Spleen (tissue), 11 donors: ENCODE measurements around the gene MAPK1. TPM values are rescaled to one million over a fixed set of nuclear protein-coding genes. Genes with fewer than 3 reads are reported as not detected.
A peak's percentile ranks its signal among the peaks of the same experiment; 100 is the strongest.

Experiments used
- DNase-seq: peaks from one replicate; pipeline ENCODE4 v3.0.0-alpha.2; 2020
- H3K27ac ChIP-seq, 8 donors: fragments of 200-600 bp; sonication (generic) in 7 of 8; 1 replicate in 4 of 8; 2 replicates in 4 of 8; pipeline versions ENCODE4 v1.5.0 to v1.8.0; 2016 to 2021; ENCODE audit warnings: inconsistent platforms in 4 of 8, mild to moderate bottlenecking in 4 of 8, moderate library complexity in 1 of 8
- H3K27me3 ChIP-seq, 7 donors: fragments of 200-600 bp; sonication (generic) in 6 of 7; replicated peaks in 1 of 7; 1 replicate in 4 of 7; 2 replicates in 3 of 7; pipeline versions ENCODE4 v1.5.0 to v1.8.0; 2016 to 2021; ENCODE audit warnings: inconsistent platforms in 3 of 7, mild to moderate bottlenecking in 1 of 7
- H3K36me3 ChIP-seq, 6 donors: fragments of 200-600 bp; sonication (generic) in 5 of 6; 1 replicate in 4 of 6; 2 replicates in 2 of 6; pipeline versions ENCODE4 v1.5.0 to v1.8.0; 2016 to 2021; ENCODE audit warnings: inconsistent platforms in 2 of 6
- H3K4me1 ChIP-seq, 6 donors: fragments of 200-600 bp; sonication (generic) in 5 of 6; 1 replicate in 3 of 6; 2 replicates in 3 of 6; pipeline versions ENCODE4 v1.5.0 to v1.8.0; 2016 to 2021; ENCODE audit warnings: inconsistent platforms in 3 of 6
- H3K4me3 ChIP-seq, 8 donors: fragments of 200-600 bp; sonication (generic) in 7 of 8; 1 replicate in 4 of 8; 2 replicates in 4 of 8; pipeline versions ENCODE4 v1.5.0 to v1.8.0; 2016 to 2021; ENCODE audit warnings: inconsistent platforms in 4 of 8, mild to moderate bottlenecking in 4 of 8, moderate library complexity in 2 of 8
- H3K9me3 ChIP-seq, 8 donors: fragments of 200-600 bp; sonication (generic) in 7 of 8; 1 replicate in 4 of 8; 2 replicates in 4 of 8; pipeline versions ENCODE4 v1.5.0 to v1.8.0; 2016 to 2021; ENCODE audit warnings: inconsistent platforms in 4 of 8
- CTCF ChIP-seq, 11 experiments: fragments of 200-600 bp in 7 of 11; fragments of 450-650 bp in 4 of 11; sonication (generic) in 4 of 11; IDR thresholded peaks in 8 of 11; conservative IDR thresholded peaks in 3 of 11; 1 replicate in 7 of 11; 2 replicates in 4 of 11; pipeline versions ENCODE4 v1.4.0 to v1.8.0; 2016 to 2021; ENCODE audit warnings: antibody characterized with exemption in 11 of 11, inconsistent platforms in 4 of 11, mild to moderate bottlenecking in 1 of 11
- POLR2A ChIP-seq, 3 donors: fragments of 450-650 bp; IDR thresholded peaks; one replicate each; pipeline ENCODE4 v1.5.1; 2017; ENCODE audit warnings: antibody characterized with exemption in 3 of 3, mild to moderate bottlenecking in 1 of 3
- POLR2AphosphoS5 ChIP-seq, 3 donors: sonication (generic); formaldehyde crosslinking; IDR thresholded peaks; one replicate each; pipeline ENCODE4 v1.5.1; 2017; ENCODE audit warnings: antibody characterized with exemption in 3 of 3
- WGBS, 5 donors: extraction: QIAGEN DNeasy Blood & Tissue Kit in 3 of 5; methylation state at CpG; one replicate each; pipeline versions ENCODE4 v1.1.5 to v1.1.7; 2013 to 2018; 5-methylcytosine and 5-hydroxymethylcytosine counted together
- intact Hi-C: fragments of 100-400 bp; cut with DNase I; formaldehyde crosslinking; loops from one replicate; pipeline ENCODE4 v1.15.0; 2023; ENCODE audit warnings: low total_unique reads
- polyA plus RNA-seq, 3 donors: library from polyadenylated mRNA; stranded (reverse); fragments of 200-250 nt; gene quantifications; one replicate each; pipeline ENCODE4 v1.2.1, GENCODE V29; 2013
- total RNA-seq, 7 donors: library from RNA; depleted of rRNA in 3 of 7; stranded (reverse); fragments of >200 nt in 3 of 7; fragmentation: NEBNext Ultra II Directional in 4 of 7; extraction: Animal tissue kit (Norgen Biotek cat#: 25700) in 4 of 7; gene quantifications; one replicate each; pipeline versions ENCODE4 v1.1.0 to v1.2.1, GENCODE V29; 2016 to 2021
- donor health status: healthy with polysubstance abuse.
- donor health status: DM: no; HTN: no; CAD: no; lungs with moderate emphysema.
- donor health status: DM: no; HTN: no; CAD: no.
- donor health status: Bipolar disorder and iron deficiency.
- donor health status: healthy.
- donor health status: DM: no; HTN: no; CAD: no.
- donor health status: DM: yes; HTN: yes; CAD: no.

The MAPK1 gene
- total and polyA plus RNA-seq, 10 donors = 11.6 to 165 (median 106) TPM

GRCh38 chr22:21862386-21863245 is 4.8 kb downstream of the MAPK1 start:
- TF ChIP-seq CTCF (IDR thresholded peaks at IDR 0.05 in 8 of 11, conservative IDR thresholded peaks at IDR 0.05 in 3 of 11) = no peak
- no peak for TF ChIP-seq POLR2A (IDR thresholded peaks at IDR 0.05)
- no peak for TF ChIP-seq POLR2AphosphoS5 (IDR thresholded peaks at IDR 0.05)
- peak overlapping the region in 7 of 8 donors; percentile 65 to 96 (median 82) for H3K27ac ChIP-seq
- H3K4me3 ChIP-seq = peak overlapping the region in 1 of 8 donors; percentile 46
- intact Hi-C loops = loop anchor here (10.0 kb wide), 1 partner anchor 48 kb away; no protein-coding TSS in a partner anchor
- no peak for DNase-seq
- H3K4me1 ChIP-seq = peaks cover 51 to 90% (median 86%) of the 10 kb centered on the region in 6 donors
- no peaks in the 10 kb centered on the region for H3K36me3 ChIP-seq
- H3K9me3 ChIP-seq = no peaks in the 10 kb centered on the region
- no peaks in the 10 kb centered on the region for H3K27me3 ChIP-seq
- WGBS, 5 donors = 52 to 83% (median 72%) methylated on average over 9 of the region's 9 CpGs

GRCh38 chr22:21861851-21862250 is 5.6 kb downstream of the MAPK1 start:
- Histone ChIP-seq H3K4me3 (peak overlapping the region in 1 of 8 donors; percentile 46), H3K27me3 (no peaks in the 10 kb centered on the region), H3K27ac (peak overlapping the region in 7 of 8 donors; percentile 65 to 96 (median 82)), H3K4me1 (peaks cover 52 to 98% (median 94%) of the 10 kb centered on the region in 6 donors), H3K9me3 (no peaks in the 10 kb centered on the region), H3K36me3 (no peaks in the 10 kb centered on the region)
- no peak for TF ChIP-seq POLR2AphosphoS5 (IDR thresholded peaks at IDR 0.05)
- no peak for TF ChIP-seq CTCF (IDR thresholded peaks at IDR 0.05 in 8 of 11, conservative IDR thresholded peaks at IDR 0.05 in 3 of 11)
- TF ChIP-seq POLR2A (IDR thresholded peaks at IDR 0.05) = no peak
- intact Hi-C loops = loop anchor here (10.0 kb wide), 1 partner anchor 47 kb away; no protein-coding TSS in a partner anchor
- DNase-seq = no peak

- intact Hi-C loops = loop anchor here (10.0 kb wide), 1 partner anchor 47 kb away; no protein-coding TSS in a partner anchor
- H3K4me3 ChIP-seq = peak overlapping the region in 1 of 8 donors; percentile 46
- no peaks in the 10 kb centered on the region for H3K9me3 ChIP-seq
- H3K27ac ChIP-seq = peak overlapping the region in 7 of 8 donors; percentile 65 to 96 (median 82)
- DNase-seq = no peak
- no peak for TF ChIP-seq POLR2AphosphoS5 (IDR thresholded peaks at IDR 0.05)
- TF ChIP-seq CTCF (IDR thresholded peaks at IDR 0.05 in 8 of 11, conservative IDR thresholded peaks at IDR 0.05 in 3 of 11) = no peak
- no peak for TF ChIP-seq POLR2A (IDR thresholded peaks at IDR 0.05)
- H3K36me3 ChIP-seq = no peaks in the 10 kb centered on the region
- 65 to 91% (median 83%) methylated on average over 3 of the region's 3 CpGs for WGBS, 5 donors
- H3K4me1 ChIP-seq = peaks cover 52 to 100% (median 98%) of the 10 kb centered on the region in 6 donors
- H3K27me3 ChIP-seq = no peaks in the 10 kb centered on the region
These were observed 6.1 kb downstream of the MAPK1 start for GRCh38 chr22:21861264-21861848.
